BLaER1 (cell line): Measurements from ENCODE around the gene TK1.

Experiments used
- H3K27ac ChIP-seq: shearing (Covaris generic); formaldehyde crosslinking; 2 replicates; pipeline ENCODE4 v1.8.1; 2022
- H3K27me3 ChIP-seq: shearing (Covaris generic); formaldehyde crosslinking; 2 replicates; pipeline ENCODE4 v1.8.1; 2022
- H3K36me3 ChIP-seq: shearing (Covaris generic); formaldehyde crosslinking; 2 replicates; pipeline ENCODE4 v1.8.1; 2022
- H3K4me1 ChIP-seq: shearing (Covaris generic); formaldehyde crosslinking; 2 replicates; pipeline ENCODE4 v1.8.1; 2022
- H3K4me2 ChIP-seq: shearing (Covaris generic); formaldehyde crosslinking; 2 replicates; pipeline ENCODE4 v1.8.1; 2022
- H3K4me3 ChIP-seq: shearing (Covaris generic); formaldehyde crosslinking; 2 replicates; pipeline ENCODE4 v1.8.1; 2022
- H3K9ac ChIP-seq: shearing (Covaris generic); formaldehyde crosslinking; 2 replicates; pipeline ENCODE4 v1.8.1; 2022
- H3K9me3 ChIP-seq: shearing (Covaris generic); formaldehyde crosslinking; 2 replicates; pipeline ENCODE4 v1.8.1; 2022
- H4K20me1 ChIP-seq: shearing (Covaris generic); formaldehyde crosslinking; 2 replicates; pipeline ENCODE4 v1.8.1; 2022
- Cebpa-rat ChIP-seq: shearing (Covaris generic); IDR thresholded peaks from 2 replicates; pipeline ENCODE4 v1.8.1; 2022

TK1 gene

DNA sequence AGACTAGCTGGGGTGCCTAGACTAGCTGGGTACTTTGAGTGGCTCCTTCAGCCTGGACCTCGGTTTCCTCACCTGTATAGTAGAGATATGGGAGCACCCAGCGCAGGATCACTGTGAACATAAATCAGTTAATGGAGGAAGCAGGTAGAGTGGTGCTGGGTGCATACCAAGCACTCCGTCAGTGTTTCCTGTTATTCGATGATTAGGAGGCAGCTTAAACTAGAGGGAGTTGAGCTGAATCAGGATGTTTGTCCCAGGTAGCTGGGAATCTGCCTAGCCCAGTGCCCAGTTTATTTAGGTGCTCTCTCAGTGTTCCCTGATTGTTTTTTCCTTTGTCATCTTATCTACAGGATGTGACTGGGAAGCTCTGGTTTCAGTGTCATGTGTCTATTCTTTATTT is 36.2 kb upstream of the TK1 start:
- Histone ChIP-seq H3K36me3 (peaks cover 79% of the 10 kb centered on the region), H3K4me1 (peaks cover 22% of the 10 kb centered on the region), H3K9ac (no peak overlapping the region), H3K27me3 (peaks cover 4% of the 10 kb centered on the region; the same call in 1 of the 2 replicates), H3K4me3 (no peak overlapping the region), H4K20me1 (peaks cover 43% of the 10 kb centered on the region; the same call in 1 of the 2 replicates), H3K27ac (no peak overlapping the region), H3K9me3 (no peaks in the 10 kb centered on the region), H3K4me2 (no peak overlapping the region)
- no peak for TF ChIP-seq Cebpa-rat

DNA sequence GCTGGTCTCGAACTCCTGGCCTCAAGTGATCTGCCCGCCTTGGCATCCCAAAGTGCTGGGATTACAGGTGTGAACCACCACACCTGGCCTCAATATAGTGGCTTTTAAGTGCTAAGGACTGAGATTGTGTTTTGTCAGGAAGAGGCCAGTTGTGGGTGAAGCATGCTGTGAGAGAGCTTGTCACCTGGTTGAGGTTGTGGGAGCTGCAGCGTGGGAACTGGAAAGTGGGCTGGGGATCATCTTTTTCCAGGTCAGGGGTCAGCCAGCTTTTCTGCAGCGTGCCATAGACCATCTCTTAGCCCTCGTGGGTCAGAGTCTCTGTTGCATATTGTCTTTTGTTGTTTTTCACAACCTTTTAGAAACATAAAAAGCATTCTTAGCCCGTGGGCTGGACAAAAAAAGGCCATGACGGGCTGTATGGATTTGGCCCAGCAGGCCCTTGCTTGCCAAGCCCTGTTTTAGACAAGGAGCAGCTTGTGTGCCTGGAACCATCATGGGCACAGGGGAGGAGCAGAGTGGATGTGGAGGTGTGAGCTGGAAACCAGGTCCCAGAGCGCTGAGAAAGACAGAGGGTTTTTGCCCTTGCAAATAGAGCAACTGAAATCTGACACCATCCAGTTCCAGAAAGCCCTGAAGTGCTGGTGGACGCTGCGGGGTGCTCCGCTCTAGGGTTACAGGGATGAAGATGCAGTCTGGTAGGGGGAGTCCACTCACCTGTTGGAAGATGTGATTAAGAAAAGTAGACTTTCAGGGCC is 32.7 kb upstream of the TK1 start:
- H3K9ac ChIP-seq = no peak overlapping the region
- no peak overlapping the region for H3K4me3 ChIP-seq
- H3K36me3 ChIP-seq = peaks cover 83% of the 10 kb centered on the region
- no peaks in the 10 kb centered on the region for H3K9me3 ChIP-seq
- peaks cover 21% of the 10 kb centered on the region for H3K4me1 ChIP-seq
- no peak overlapping the region for H3K27ac ChIP-seq
- no peak overlapping the region for H3K4me2 ChIP-seq
- TF ChIP-seq Cebpa-rat = no peak
- no peaks in the 10 kb centered on the region for H3K27me3 ChIP-seq
- peaks cover 35% of the 10 kb centered on the region; the same call in 1 of the 2 replicates for H4K20me1 ChIP-seq

DNA sequence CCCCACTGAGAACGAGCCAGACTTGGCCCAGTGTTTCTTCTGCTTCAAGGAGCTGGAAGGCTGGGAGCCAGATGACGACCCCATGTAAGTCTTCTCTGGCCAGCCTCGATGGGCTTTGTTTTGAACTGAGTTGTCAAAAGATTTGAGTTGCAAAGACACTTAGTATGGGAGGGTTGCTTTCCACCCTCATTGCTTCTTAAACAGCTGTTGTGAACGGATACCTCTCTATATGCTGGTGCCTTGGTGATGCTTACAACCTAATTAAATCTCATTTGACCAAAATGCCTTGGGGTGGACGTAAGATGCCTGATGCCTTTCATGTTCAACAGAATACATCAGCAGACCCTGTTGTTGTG is 27.8 kb upstream of the TK1 start:
- peak overlapping the region; percentile 96 for H3K9ac ChIP-seq
- H3K4me3 ChIP-seq = peak overlapping the region; percentile 90
- peak overlapping the region; percentile 96 for H3K4me2 ChIP-seq
- H3K9me3 ChIP-seq = no peaks in the 10 kb centered on the region
- no peaks in the 10 kb centered on the region for H3K27me3 ChIP-seq
- peaks cover 29% of the 10 kb centered on the region for H3K4me1 ChIP-seq
- peaks cover 36% of the 10 kb centered on the region for H3K36me3 ChIP-seq
- peak overlapping the region; percentile 94 for H3K27ac ChIP-seq
- no peak for TF ChIP-seq Cebpa-rat
- 0 out of 2 replicates have a peak, but pooled peaks cover 7% of the 10 kb centered on the region for H4K20me1 ChIP-seq

DNA sequence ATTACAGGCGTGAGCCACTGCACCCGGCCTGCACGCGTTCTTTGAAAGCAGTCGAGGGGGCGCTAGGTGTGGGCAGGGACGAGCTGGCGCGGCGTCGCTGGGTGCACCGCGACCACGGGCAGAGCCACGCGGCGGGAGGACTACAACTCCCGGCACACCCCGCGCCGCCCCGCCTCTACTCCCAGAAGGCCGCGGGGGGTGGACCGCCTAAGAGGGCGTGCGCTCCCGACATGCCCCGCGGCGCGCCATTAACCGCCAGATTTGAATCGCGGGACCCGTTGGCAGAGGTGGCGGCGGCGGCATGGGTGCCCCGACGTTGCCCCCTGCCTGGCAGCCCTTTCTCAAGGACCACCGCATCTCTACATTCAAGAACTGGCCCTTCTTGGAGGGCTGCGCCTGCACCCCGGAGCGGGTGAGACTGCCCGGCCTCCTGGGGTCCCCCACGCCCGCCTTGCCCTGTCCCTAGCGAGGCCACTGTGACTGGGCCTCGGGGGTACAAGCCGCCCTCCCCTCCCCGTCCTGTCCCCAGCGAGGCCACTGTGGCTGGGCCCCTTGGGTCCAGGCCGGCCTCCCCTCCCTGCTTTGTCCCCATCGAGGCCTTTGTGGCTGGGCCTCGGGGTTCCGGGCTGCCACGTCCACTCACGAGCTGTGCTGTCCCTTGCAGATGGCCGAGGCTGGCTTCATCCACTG is 27.3 kb upstream of the TK1 start, which contains the start of gene BIRC5:
TSS of gene BIRC5 (plus strand) at position 238 of the 690 bp plus-strand sequence. CDS start at position 302, 64 bp downstream.
- H3K27me3 ChIP-seq = no peaks in the 10 kb centered on the region
- H3K36me3 ChIP-seq = peaks cover 31% of the 10 kb centered on the region
- peak within 1 kb of the TSS; percentile 96 for H3K4me2 ChIP-seq
- H3K9me3 ChIP-seq = no peaks in the 10 kb centered on the region
- peak within 1 kb of the TSS; percentile 90 for H3K4me3 ChIP-seq
- H3K9ac ChIP-seq = peak within 1 kb of the TSS; percentile 96
- peaks cover 29% of the 10 kb centered on the region for H3K4me1 ChIP-seq
- TF ChIP-seq Cebpa-rat = no peak
- H3K27ac ChIP-seq = peak within 1 kb of the TSS; percentile 94
- H4K20me1 ChIP-seq = 0 out of 2 replicates have a peak, but pooled peaks cover 7% of the 10 kb centered on the region

DNA sequence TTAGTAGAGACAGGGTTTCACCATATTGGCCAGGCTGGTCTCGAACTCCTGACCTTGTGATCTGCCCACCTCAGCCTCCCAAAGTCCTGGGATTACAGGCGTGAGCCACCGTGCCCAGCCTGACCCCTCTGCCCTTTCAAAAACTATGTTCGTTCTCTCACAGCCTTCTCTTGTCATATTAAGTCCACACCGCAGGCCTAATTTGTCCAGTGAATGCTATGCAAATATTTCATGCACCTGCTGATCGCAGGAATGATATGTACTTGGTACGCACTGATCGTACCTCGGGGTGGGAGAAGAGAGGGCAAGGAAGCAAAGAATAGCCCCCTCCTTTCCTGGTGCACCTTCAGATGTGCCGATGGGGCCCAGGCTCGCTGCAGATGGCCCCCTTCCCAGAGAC is 24.2 kb upstream of the TK1 start:
- peaks cover 19% of the 10 kb centered on the region for H3K36me3 ChIP-seq
- no peaks in the 10 kb centered on the region for H3K9me3 ChIP-seq
- no peaks in the 10 kb centered on the region for H3K27me3 ChIP-seq
- H3K27ac ChIP-seq = no peak overlapping the region
- no peak overlapping the region for H3K4me2 ChIP-seq
- H4K20me1 ChIP-seq = no peaks in the 10 kb centered on the region
- H3K9ac ChIP-seq = no peak overlapping the region
- H3K4me1 ChIP-seq = peaks cover 23% of the 10 kb centered on the region
- no peak for TF ChIP-seq Cebpa-rat
- no peak overlapping the region for H3K4me3 ChIP-seq

DNA sequence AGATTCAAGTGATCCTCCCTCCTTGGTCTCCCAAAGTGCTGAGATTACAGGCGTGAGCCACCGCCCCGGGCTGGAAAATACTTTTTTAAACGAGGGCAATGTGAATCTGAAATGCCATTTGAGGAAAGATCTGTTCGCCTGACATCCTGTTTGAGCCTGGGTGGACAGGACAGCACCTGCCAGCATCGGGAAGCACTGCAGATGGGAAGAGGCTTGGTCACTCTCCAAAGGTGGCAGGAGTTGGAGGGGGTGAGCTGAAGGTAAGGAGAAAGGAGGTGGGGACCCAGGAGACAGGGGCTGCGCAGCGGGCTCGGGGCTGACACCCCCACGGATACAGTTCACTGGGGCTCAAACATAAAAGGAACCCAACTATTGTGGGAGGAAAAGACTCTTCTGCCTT is 23.3 kb upstream of the TK1 start:
- no peaks in the 10 kb centered on the region for H3K9me3 ChIP-seq
- no peak overlapping the region for H3K4me3 ChIP-seq
- no peaks in the 10 kb centered on the region for H3K27me3 ChIP-seq
- H3K9ac ChIP-seq = no peak overlapping the region
- H3K4me2 ChIP-seq = no peak overlapping the region
- no peak overlapping the region for H3K27ac ChIP-seq
- peaks cover 14% of the 10 kb centered on the region for H3K4me1 ChIP-seq
- H3K36me3 ChIP-seq = peaks cover 28% of the 10 kb centered on the region
- no peak for TF ChIP-seq Cebpa-rat
- H4K20me1 ChIP-seq = 0 out of 2 replicates have a peak, but pooled peaks cover 4% of the 10 kb centered on the region

DNA sequence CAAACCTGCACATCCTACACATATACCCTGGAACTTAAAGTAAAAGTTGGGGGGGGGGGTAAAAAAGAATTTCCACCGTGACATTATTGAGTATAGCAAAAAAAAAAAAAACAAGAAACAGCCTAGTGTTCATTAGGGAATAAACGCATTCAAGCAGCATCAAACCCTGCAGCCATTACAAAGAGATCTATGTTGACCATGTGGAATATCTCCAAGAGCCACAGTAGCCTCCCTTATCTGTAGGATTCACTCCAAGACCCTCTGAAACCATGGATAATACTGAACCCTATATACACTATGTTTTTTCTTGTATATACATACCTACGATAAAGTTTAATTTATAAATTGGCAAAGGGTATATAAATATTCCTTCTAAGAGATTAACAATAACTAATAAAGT is 21.6 kb upstream of the TK1 start:
- Histone ChIP-seq H3K4me2 (no peak overlapping the region), H3K4me1 (0 out of 2 replicates have a peak, but pooled peaks cover 2% of the 10 kb centered on the region), H4K20me1 (0 out of 2 replicates have a peak, but pooled peaks cover 7% of the 10 kb centered on the region), H3K27ac (no peak overlapping the region), H3K4me3 (no peak overlapping the region), H3K9ac (no peak overlapping the region), H3K36me3 (peaks cover 45% of the 10 kb centered on the region), H3K9me3 (no peaks in the 10 kb centered on the region), H3K27me3 (no peaks in the 10 kb centered on the region)
- TF ChIP-seq Cebpa-rat = no peak

DNA sequence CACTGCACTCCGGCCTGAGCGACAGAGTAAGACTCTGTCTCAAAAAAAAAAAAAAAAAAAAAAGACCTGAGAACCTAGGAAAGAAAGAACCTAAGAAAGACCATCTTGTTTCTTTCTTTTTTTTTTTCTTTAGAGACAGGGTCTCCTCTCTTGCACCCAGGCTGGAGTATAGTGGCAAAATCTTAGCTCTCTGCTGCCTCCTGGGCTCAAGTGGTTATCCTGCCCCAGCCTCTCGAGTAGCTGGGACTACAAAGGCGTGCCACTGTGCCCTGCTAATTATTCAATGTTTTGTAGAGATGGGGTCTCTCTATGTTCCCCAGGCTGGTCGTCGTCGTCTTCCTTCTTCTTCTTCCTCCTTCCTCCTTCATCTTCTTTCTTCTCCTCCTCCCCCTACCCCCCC is 19.4 kb upstream of the TK1 start:
- Histone ChIP-seq H3K4me1 (no peaks in the 10 kb centered on the region), H3K36me3 (peaks cover 63% of the 10 kb centered on the region), H4K20me1 (0 out of 2 replicates have a peak, but pooled peaks cover 7% of the 10 kb centered on the region), H3K4me2 (no peak overlapping the region), H3K27me3 (no peaks in the 10 kb centered on the region), H3K9ac (no peak overlapping the region), H3K4me3 (no peak overlapping the region), H3K27ac (no peak overlapping the region), H3K9me3 (no peaks in the 10 kb centered on the region)
- no peak for TF ChIP-seq Cebpa-rat

DNA sequence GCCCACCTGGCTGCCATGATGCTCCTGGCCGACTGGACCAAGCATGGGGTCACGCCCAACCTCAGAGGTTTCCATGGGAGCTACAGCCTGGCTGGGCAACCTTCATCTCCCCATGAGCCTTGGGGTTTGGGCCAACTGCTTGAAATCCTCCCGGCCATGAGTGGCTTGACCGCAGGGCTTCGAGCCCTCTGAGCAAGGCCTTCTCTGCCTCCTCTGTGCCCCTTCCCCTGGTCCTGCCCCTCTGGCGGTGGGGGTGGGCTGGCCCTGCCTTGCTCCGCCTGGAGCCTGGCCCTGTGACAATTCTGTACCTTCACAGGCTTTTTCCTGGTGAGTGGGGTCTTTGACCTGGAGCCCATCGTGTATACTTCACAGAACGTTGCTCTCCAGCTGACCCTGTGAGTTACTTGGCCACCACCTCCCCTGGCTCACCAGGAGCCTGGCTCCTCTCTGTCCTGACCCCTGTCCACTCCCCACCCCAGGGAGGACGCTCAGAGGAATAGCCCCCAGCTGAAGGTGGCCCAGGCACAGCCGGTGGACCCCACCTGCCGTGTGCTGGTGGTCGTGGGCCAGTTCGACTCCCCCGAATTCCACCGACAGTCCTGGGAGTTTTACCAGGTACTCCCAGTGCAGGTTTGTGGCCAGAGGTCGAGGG is 18.4 kb upstream of the TK1 start:
- no peak for TF ChIP-seq Cebpa-rat
- H3K36me3 ChIP-seq = peaks cover 72% of the 10 kb centered on the region
- no peak overlapping the region for H3K27ac ChIP-seq
- no peak overlapping the region for H3K4me3 ChIP-seq
- H3K4me1 ChIP-seq = no peaks in the 10 kb centered on the region
- H3K27me3 ChIP-seq = no peaks in the 10 kb centered on the region
- H3K4me2 ChIP-seq = no peak overlapping the region
- no peaks in the 10 kb centered on the region for H3K9me3 ChIP-seq
- no peak overlapping the region for H3K9ac ChIP-seq
- 0 out of 2 replicates have a peak, but pooled peaks cover 7% of the 10 kb centered on the region for H4K20me1 ChIP-seq
